ENCODE results near the gene LYG1. TPM values are rescaled to one million over a fixed set of nuclear protein-coding genes. Genes with fewer than 3 reads are reported as not detected.

The LYG1 gene
- total and polyA plus RNA-seq, 8 donors, result 1.00 to 16.4 (median 2.6) TPM; not detected in 3

- no peak for DNase-seq
- H3K27me3 ChIP-seq, result no peaks in the 10 kb centered on the region
These were observed 41.5 kb upstream of the LYG1 start for GRCh38 chr2:99342536-99342935.

GRCh38 chr2:99340669-99341236 lies 39.8 kb upstream of the LYG1 start:
- intact Hi-C loops (cut with DNase I; ENCODE audit: low total_unique reads), result no loop called here
- peaks cover 0 to 37% (median 28%) of the 10 kb centered on the region in 4 donors for H3K4me1 ChIP-seq
- H3K27ac ChIP-seq, result no peak overlapping the region
- no peaks in the 10 kb centered on the region for H3K27me3 ChIP-seq
- no peaks in the 10 kb centered on the region for H3K36me3 ChIP-seq
- no peaks in the 10 kb centered on the region for H3K9me3 ChIP-seq
- no peak overlapping the region for H3K4me3 ChIP-seq
- DNase-seq, result no peak
- 76 to 84% (median 82%) methylated on average over 8 of the region's 8 CpGs for WGBS, 5 donors
- TF ChIP-seq EP300 (IDR thresholded peaks at IDR 0.05) (no peak), POLR2AphosphoS5 (IDR thresholded peaks at IDR 0.05) (no peak), POLR2A (IDR thresholded peaks at IDR 0.05) (no peak), CTCF (IDR thresholded peaks at IDR 0.05) (no peak)

More at GRCh38 chr2:99342536-99342935, 41.5 kb upstream of the LYG1 start:
- Histone ChIP-seq H3K4me1 (peaks cover 0 to 37% (median 28%) of the 10 kb centered on the region in 4 donors), H3K9me3 (no peaks in the 10 kb centered on the region), H3K27ac (no peak overlapping the region), H3K4me3 (no peak overlapping the region), H3K36me3 (no peaks in the 10 kb centered on the region)
- WGBS, 5 donors, result 96 to 100% (median 97%) methylated on average over 2 of the region's 2 CpGs
- intact Hi-C loops (cut with DNase I; ENCODE audit: low total_unique reads), result no loop called here
- TF ChIP-seq POLR2AphosphoS5 (IDR thresholded peaks at IDR 0.05), result no peak
- no peak for TF ChIP-seq EP300 (IDR thresholded peaks at IDR 0.05)
- no peak for TF ChIP-seq POLR2A (IDR thresholded peaks at IDR 0.05)
- no peak for TF ChIP-seq CTCF (IDR thresholded peaks at IDR 0.05)

- intact Hi-C loops (cut with DNase I; ENCODE audit: low total_unique reads), result loop anchor here (5.0 to 10.0 kb wide), 2 partner anchors 149 to 153 kb away; partner anchors contain the start of genes MITD1 and MRPL30
- TF ChIP-seq EP300 (IDR thresholded peaks at IDR 0.05), result no peak
- TF ChIP-seq POLR2AphosphoS5 (IDR thresholded peaks at IDR 0.05), result no peak
- TF ChIP-seq CTCF (IDR thresholded peaks at IDR 0.05), result no peak
- no peak for TF ChIP-seq POLR2A (IDR thresholded peaks at IDR 0.05)
These were observed 37.1 kb upstream of the LYG1 start for GRCh38 chr2:99338029-99338585.

GRCh38 chr2:99337113-99338028 lies 36.4 kb upstream of the LYG1 start, which contains the start of gene EIF5B:
Gene EIF5B (plus strand): TSS chr2:99337389. CDS start chr2:99337555, 166 bp downstream.
- 0 to 1% (median 0%) methylated on average over 40 to 87 of the region's 87 CpGs for WGBS, 5 donors
- Histone ChIP-seq H3K9me3 (no peaks in the 10 kb centered on the region), H3K27me3 (no peaks in the 10 kb centered on the region), H3K36me3 (peaks cover 0 to 9% (median 8%) of the 10 kb centered on the region in 4 donors), H3K4me1 (peaks cover 11 to 61% (median 45%) of the 10 kb centered on the region in 4 donors), H3K27ac (peak within 1 kb of the TSS; percentile 89 to 95 (median 93)), H3K4me3 (peak within 1 kb of the TSS; percentile 72 to 95 (median 83))
- DNase-seq, result peak; percentile 98 to 99
- TF ChIP-seq CTCF (IDR thresholded peaks at IDR 0.05) (peak in 4 of 7 experiments; percentile 22 to 56 (median 48)), EP300 (IDR thresholded peaks at IDR 0.05) (no peak), POLR2AphosphoS5 (IDR thresholded peaks at IDR 0.05) (peak; percentile 87 to 96 (median 91)), POLR2A (IDR thresholded peaks at IDR 0.05) (peak in 1 of 4 donors; percentile 41)
- intact Hi-C loops (cut with DNase I; ENCODE audit: low total_unique reads), result loop anchor here (5.0 to 10.0 kb wide), 2 partner anchors 150 to 153 kb away; partner anchors contain the start of genes MITD1 and MRPL30

More at GRCh38 chr2:99338029-99338585, 37.1 kb upstream of the LYG1 start:
- DNase-seq, result no peak
- H3K27ac ChIP-seq, result peak overlapping the region; percentile 89 to 95 (median 93)
- peak overlapping the region; percentile 72 to 95 (median 83) for H3K4me3 ChIP-seq
- H3K9me3 ChIP-seq, result no peaks in the 10 kb centered on the region
- peaks cover 11 to 61% (median 45%) of the 10 kb centered on the region in 4 donors for H3K4me1 ChIP-seq
- 1 to 2% (median 2%) methylated on average over 17 of the region's 17 CpGs for WGBS, 5 donors
- no peaks in the 10 kb centered on the region for H3K27me3 ChIP-seq
- peaks cover 0 to 2% (median under 1%) of the 10 kb centered on the region in 4 donors for H3K36me3 ChIP-seq
